A673 (cell line): ENCODE data around the gene PIK3R6. TPM values are rescaled to one million over a fixed set of nuclear protein-coding genes. Genes with fewer than 3 reads are reported as not detected.

Source experiments
- BruUV-seq: library from RNA; stranded (reverse); fragments of 400-500 nt; replicated peaks from 2 replicates; lab custom pipeline; 2021; lab: Mats Ljungman, UMichigan
- CTCF ChIA-PET: fragments of 300-600 bp; sonication (Branson Sonifier 250); formaldehyde crosslinking; loops from one replicate; lab custom pipeline; 2022; ENCODE audit warnings: antibody characterized with exemption; lab: Charles Lee
- POLR2A ChIA-PET: fragments of 300-600 bp; sonication (Branson Sonifier 250); formaldehyde crosslinking; loops from one replicate; lab custom pipeline; 2022; ENCODE audit warnings: antibody characterized with exemption; ENCODE audit not compliant: low non-redundant PET; lab: Charles Lee
- DNase-seq: peaks from one replicate; pipeline ENCODE4 v3.0.0-alpha.2; 2015; ENCODE audit warnings: low spot score
- H3K27ac ChIP-seq: fragments of 200-600 bp; sonication (generic); 2 replicates; pipeline ENCODE4 v1.5.1; 2016; ENCODE audit warnings: mixed run types, low read depth, mild to moderate bottlenecking, mixed read lengths, antibody characterized with exemption, low read length; ENCODE audit not compliant: poor library complexity, severe bottlenecking
- H3K27me3 ChIP-seq: fragments of 200-600 bp; sonication (generic); replicated peaks from 2 replicates; pipeline ENCODE4 v1.6.1; 2017; ENCODE audit warnings: mixed run types, low read depth, mild to moderate bottlenecking, mixed read lengths, antibody characterized with exemption, low read length; ENCODE audit not compliant: insufficient read depth, poor library complexity
- H3K36me3 ChIP-seq: fragments of 200-600 bp; sonication (generic); 2 replicates; pipeline ENCODE4 v1.6.1; 2016; ENCODE audit warnings: mixed run types, mild to moderate bottlenecking, mixed read lengths, antibody characterized with exemption, low read length; ENCODE audit not compliant: insufficient read depth, poor library complexity, severe bottlenecking
- H3K4me1 ChIP-seq: fragments of 200-600 bp; sonication (generic); 2 replicates; pipeline ENCODE4 v1.6.1; 2017; ENCODE audit warnings: mixed run types, mild to moderate bottlenecking, mixed read lengths, antibody characterized with exemption, low read length; ENCODE audit not compliant: insufficient read depth, poor library complexity, severe bottlenecking
- H3K4me3 ChIP-seq: fragments of 200-600 bp; sonication (generic); 2 replicates; pipeline ENCODE4 v1.5.1; 2016; ENCODE audit warnings: low read depth, mixed run types, mild to moderate bottlenecking, mixed read lengths, low read length; ENCODE audit not compliant: poor library complexity, severe bottlenecking
- H3K9me3 ChIP-seq: fragments of 200-600 bp; sonication (generic); 2 replicates; pipeline ENCODE4 v1.6.1; 2016; ENCODE audit warnings: mixed run types, low read depth, mild to moderate bottlenecking, mixed read lengths, antibody characterized with exemption, low read length; ENCODE audit not compliant: poor library complexity, severe bottlenecking
- EZH2 ChIP-seq: fragments of 200-600 bp; sonication (generic); IDR thresholded peaks from 2 replicates; pipeline ENCODE4 v1.6.1; 2017; ENCODE audit warnings: borderline replicate concordance, low read depth, mild to moderate bottlenecking, mixed read lengths, antibody characterized with exemption, low read length; ENCODE audit not compliant: poor library complexity, severe bottlenecking
- intact Hi-C: fragments of 100-400 bp; cut with micrococcal nuclease; formaldehyde crosslinking; loops from one replicate; pipeline ENCODE4 v1.10.0; 2022; ENCODE audit not compliant: unreplicated experiment
- total RNA-seq: library from RNA; stranded (reverse); gene quantifications from 2 replicates; pipeline ENCODE4 v1.2.3, GENCODE V29; 2021
- TF ChIP-seq, protein P1 (sequence below): fragments of 300-800, 200-600 bp; sonication (generic); conservative IDR thresholded peaks from 2 replicates; pipeline ENCODE4 v1.5.1; 2017; ENCODE audit warnings: low read depth, mild to moderate bottlenecking, antibody characterized with exemption, low read length, moderate library complexity, mixed read lengths

PIK3R6 gene
- total RNA-seq, 1 experiment from 2014 or later = not detected

DNA sequence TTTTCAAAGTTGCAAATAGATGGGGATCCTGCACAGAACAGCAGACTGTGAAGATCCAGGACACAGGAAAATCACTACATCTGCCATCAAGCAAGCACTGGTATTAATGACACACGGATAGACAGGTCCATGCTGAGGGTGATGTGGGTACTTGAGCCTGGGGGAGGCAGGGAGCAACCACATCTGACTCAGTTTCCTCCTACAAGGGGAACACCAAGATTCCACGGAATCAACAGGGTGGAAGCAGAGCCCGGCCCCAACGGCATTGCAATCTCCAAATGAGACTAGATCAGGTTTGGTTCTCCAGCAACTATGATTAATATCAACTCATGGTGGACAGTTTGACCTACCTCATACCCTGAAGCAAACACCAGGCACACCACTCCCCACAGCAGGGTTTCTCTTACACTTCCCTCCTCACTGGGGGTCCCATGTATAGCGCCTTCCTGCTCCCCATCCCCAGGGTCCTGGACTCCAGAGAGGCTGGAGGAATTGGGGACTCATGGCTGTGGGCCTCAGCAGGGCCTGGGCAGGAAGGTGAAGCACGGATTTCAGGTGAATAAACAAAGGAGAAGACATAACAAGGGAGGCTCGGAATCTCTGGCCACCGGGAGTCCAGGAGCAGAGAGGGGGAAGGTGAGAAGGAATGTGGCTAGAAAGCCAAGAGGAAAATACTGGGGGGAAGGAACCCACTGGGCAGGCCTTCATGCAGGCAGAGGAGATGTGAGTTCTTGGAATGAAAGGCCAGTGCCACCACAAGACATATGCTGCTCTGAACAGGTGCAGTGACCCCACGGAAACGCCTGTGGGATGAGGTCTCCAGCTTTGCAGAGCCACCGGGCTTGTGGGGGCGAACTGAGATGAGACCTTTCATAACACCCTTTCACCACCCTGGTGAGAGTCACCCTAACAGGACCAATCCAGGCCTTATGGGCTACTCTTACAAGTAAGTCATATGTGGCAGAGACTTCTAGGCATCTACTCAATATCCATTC, 29.5 kb upstream of the PIK3R6 start:
- no peaks in the 10 kb centered on the region for H3K27me3 ChIP-seq

DNA sequence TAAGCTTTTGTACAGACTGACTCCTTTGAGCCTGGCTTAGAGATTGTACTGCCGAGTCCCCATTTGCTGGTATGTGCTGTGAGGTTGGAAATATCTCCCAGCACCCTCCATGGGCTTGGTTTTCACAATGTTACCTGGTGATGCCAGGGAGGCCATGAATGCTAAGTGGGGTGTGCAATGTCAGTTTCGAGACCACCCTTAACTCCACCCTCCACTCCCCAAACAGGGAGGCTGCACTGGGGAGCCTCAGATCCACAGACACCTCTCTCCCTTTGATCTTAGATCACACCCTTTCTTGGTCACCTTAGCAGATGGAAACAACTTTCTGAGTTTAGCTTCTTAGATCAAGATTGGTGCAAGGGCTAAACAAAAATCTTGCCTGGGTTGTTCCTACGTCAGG, 28.6 kb upstream of the PIK3R6 start:
- ChIA-PET POLR2A (no interaction called here), CTCF (no interaction called here)
- Histone ChIP-seq H3K4me1 (no peaks in the 10 kb centered on the region), H3K9me3 (no peaks in the 10 kb centered on the region), H3K27ac (no peak overlapping the region), H3K36me3 (no peaks in the 10 kb centered on the region), H3K4me3 (no peak overlapping the region), H3K27me3 (no peaks in the 10 kb centered on the region)
- no TSS peak for BruUV-seq
- no peak for DNase-seq
- TF ChIP-seq, protein P1, sequence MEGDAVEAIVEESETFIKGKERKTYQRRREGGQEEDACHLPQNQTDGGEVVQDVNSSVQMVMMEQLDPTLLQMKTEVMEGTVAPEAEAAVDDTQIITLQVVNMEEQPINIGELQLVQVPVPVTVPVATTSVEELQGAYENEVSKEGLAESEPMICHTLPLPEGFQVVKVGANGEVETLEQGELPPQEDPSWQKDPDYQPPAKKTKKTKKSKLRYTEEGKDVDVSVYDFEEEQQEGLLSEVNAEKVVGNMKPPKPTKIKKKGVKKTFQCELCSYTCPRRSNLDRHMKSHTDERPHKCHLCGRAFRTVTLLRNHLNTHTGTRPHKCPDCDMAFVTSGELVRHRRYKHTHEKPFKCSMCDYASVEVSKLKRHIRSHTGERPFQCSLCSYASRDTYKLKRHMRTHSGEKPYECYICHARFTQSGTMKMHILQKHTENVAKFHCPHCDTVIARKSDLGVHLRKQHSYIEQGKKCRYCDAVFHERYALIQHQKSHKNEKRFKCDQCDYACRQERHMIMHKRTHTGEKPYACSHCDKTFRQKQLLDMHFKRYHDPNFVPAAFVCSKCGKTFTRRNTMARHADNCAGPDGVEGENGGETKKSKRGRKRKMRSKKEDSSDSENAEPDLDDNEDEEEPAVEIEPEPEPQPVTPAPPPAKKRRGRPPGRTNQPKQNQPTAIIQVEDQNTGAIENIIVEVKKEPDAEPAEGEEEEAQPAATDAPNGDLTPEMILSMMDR = no peak
- TF ChIP-seq EZH2 = no peak
- intact Hi-C loops = loop anchor here (5.0 to 10.0 kb wide), 3 partner anchors 89 to 481 kb away; no protein-coding TSS in a partner anchor

More for the DNA sequence above, 29.5 kb upstream of the PIK3R6 start:
- no peaks in the 10 kb centered on the region for H3K36me3 ChIP-seq
- H3K9me3 ChIP-seq = no peaks in the 10 kb centered on the region
- no TSS peak for BruUV-seq
- POLR2A ChIA-PET = no interaction called here
- H3K4me3 ChIP-seq = no peak overlapping the region
- no peaks in the 10 kb centered on the region for H3K4me1 ChIP-seq
- CTCF ChIA-PET = no interaction called here
- TF ChIP-seq EZH2 = no peak
- TF ChIP-seq, protein P1 = no peak
- intact Hi-C loops = loop anchor here (5.0 to 10.0 kb wide), 3 partner anchors 90 to 482 kb away; no protein-coding TSS in a partner anchor
- DNase-seq = no peak
- no peak overlapping the region for H3K27ac ChIP-seq

- DNase-seq = peak; percentile 76
- intact Hi-C loops = loop anchor here (5.0 to 10.0 kb wide), 3 partner anchors 88 to 480 kb away; no protein-coding TSS in a partner anchor
- Histone ChIP-seq H3K4me3 (no peak overlapping the region), H3K4me1 (no peaks in the 10 kb centered on the region), H3K27me3 (no peaks in the 10 kb centered on the region), H3K36me3 (no peaks in the 10 kb centered on the region), H3K9me3 (no peaks in the 10 kb centered on the region), H3K27ac (no peak overlapping the region)
- TF ChIP-seq, protein P1 = peak; percentile 84
- no peak for TF ChIP-seq EZH2
- ChIA-PET CTCF (interaction anchor here (0.5 to 1.0 kb wide), 5 partner anchors 31 to 149 kb away, joined by 3 to 10 read pairs (median 6); no protein-coding TSS in a partner anchor), POLR2A (no interaction called here)
- no TSS peak for BruUV-seq
These were observed 27.5 kb upstream of the PIK3R6 start for GRCh38 chr17:8894673-8895578.
